ENCODE data around the gene HS3ST3B1.

The HS3ST3B1 gene

DNA sequence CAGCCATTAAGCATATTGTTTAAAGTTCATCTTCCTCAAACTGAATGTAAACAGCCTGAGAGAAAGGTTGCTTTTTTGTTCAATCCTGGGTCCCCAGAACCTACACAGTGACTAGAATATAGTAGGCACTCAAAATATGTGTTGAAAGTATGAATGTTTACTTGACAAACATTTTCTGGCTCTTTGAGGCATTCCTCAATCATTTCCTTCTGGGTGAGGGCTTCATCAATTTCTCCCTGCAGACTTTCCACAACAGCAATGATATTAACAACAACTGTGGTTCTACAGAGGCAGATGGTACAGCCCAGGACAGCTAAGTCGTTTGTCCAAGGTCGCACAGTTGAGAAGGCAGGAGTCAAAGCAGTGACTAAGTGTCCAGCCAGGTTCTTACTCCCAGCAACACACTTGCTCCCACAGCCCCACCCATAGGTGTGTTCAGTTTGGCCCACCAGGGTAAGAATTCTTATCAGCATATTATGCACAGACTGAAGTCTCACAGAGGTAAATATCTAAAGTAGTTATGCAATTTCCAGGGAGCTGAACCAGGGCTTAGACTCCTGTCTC is 61.1 kb downstream of the HS3ST3B1 start:
- Histone ChIP-seq H3K4me1 (ENCODE audit: control insufficient read depth in 1 of 2, insufficient read depth in 2 of 2, low read length in 2 of 2) (no peaks in the 10 kb centered on the region), H3K4me3 (ENCODE audit: low read depth in 1 of 2, low read length in 2 of 2) (no peak overlapping the region), H3K27ac (ENCODE audit: low read length) (no peak overlapping the region), H3K9me3 (ENCODE audit: control insufficient read depth in 1 of 2, low read length in 2 of 2) (no peaks in the 10 kb centered on the region), H3K36me3 (ENCODE audit: control insufficient read depth in 1 of 2, insufficient read depth in 2 of 2, low read length in 2 of 2) (no peaks in the 10 kb centered on the region), H3K27me3 (ENCODE audit: low read depth, low read length) (no peaks in the 10 kb centered on the region)

DNA sequence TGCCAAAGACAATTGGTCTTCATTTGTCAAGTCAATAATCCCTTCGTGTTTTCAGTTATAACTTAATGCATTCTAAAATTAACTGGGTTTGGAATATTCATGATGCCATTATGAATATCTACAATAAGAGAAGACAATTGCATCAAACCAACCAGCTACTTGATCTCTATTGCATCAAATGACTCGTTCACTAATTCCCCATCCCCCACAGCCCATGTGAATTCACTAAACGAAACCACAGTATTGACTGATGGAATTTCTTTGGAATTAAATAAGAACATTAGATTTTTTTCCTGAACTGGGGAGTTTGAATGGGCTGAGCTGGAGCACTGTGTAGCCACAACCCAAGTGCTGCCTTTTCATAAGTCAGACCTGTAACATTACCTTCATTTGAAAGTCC is 65.3 kb downstream of the HS3ST3B1 start:
- no peaks in the 10 kb centered on the region for H3K4me1 ChIP-seq (ENCODE audit: control insufficient read depth in 1 of 2, insufficient read depth in 2 of 2, low read length in 2 of 2)
- H3K9me3 ChIP-seq (ENCODE audit: control insufficient read depth in 1 of 2, low read length in 2 of 2), result no peaks in the 10 kb centered on the region
- H3K4me3 ChIP-seq (ENCODE audit: low read depth in 1 of 2, low read length in 2 of 2), result no peak overlapping the region
- no peaks in the 10 kb centered on the region for H3K36me3 ChIP-seq (ENCODE audit: control insufficient read depth in 1 of 2, insufficient read depth in 2 of 2, low read length in 2 of 2)
- H3K27me3 ChIP-seq (ENCODE audit: low read depth, low read length), result no peaks in the 10 kb centered on the region
- H3K27ac ChIP-seq (ENCODE audit: low read length), result no peak overlapping the region

DNA sequence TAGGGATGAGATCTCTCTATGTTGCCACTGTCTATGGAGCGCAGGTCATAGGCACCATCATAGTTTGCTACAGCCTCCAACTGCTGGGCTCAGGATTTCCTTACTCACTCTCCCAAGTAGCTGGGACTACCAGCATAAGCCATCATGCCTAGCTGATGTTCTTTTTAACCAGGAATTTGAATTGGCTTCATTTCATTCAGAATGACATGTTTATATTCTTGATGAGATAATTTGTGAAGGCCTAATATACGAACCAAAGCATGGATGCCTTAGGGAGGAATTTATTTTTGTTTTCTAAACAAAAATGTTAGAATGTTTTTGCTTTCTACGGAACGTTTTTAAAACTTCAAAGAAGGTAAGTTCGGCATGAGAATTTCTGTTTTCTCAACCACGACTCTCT is 71.6 kb downstream of the HS3ST3B1 start:
- Histone ChIP-seq H3K27me3 (ENCODE audit: low read depth, low read length) (no peaks in the 10 kb centered on the region), H3K9me3 (ENCODE audit: control insufficient read depth in 1 of 2, low read length in 2 of 2) (no peaks in the 10 kb centered on the region), H3K36me3 (ENCODE audit: control insufficient read depth in 1 of 2, insufficient read depth in 2 of 2, low read length in 2 of 2) (no peaks in the 10 kb centered on the region), H3K4me3 (ENCODE audit: low read depth in 1 of 2, low read length in 2 of 2) (no peak overlapping the region), H3K4me1 (ENCODE audit: control insufficient read depth in 1 of 2, insufficient read depth in 2 of 2, low read length in 2 of 2) (no peaks in the 10 kb centered on the region), H3K27ac (ENCODE audit: low read length) (no peak overlapping the region)

DNA sequence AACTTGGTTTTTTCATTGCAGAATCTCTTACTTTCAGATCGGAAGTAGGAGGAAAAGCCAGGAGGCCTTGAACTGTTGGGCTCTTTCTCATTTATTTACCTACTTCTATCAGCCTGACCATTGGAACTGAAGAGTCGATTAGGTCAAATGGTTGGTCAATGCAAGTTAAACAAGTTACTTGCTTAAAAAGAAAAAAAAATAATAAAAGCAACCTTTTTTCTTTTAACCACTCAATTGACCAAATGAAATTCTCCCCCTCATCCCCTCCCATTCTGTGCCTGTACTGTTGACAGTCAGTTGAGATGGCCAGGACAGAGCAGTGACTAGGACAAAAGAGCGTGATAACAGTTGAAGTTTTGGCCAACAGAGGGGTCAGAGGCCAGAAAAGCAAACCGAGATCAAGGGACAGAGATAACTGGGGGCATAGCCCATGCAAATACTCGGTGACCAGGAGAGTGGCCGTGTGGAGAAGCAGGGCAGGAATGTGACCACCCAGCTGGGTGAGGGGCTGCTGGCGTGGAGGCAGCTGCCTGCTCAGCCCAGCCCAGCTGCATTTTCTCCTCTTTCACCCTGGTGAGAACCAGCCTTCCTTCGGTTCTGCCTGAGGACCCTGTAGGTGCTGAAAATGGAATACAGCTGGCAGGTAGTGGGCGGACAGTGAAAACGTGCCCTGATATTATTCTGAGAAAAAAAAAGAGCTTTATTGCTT is 72.2 kb downstream of the HS3ST3B1 start:
- no peaks in the 10 kb centered on the region for H3K9me3 ChIP-seq (ENCODE audit: control insufficient read depth in 1 of 2, low read length in 2 of 2)
- H3K36me3 ChIP-seq (ENCODE audit: control insufficient read depth in 1 of 2, insufficient read depth in 2 of 2, low read length in 2 of 2), result no peaks in the 10 kb centered on the region
- no peak overlapping the region for H3K4me3 ChIP-seq (ENCODE audit: low read depth in 1 of 2, low read length in 2 of 2)
- no peaks in the 10 kb centered on the region for H3K4me1 ChIP-seq (ENCODE audit: control insufficient read depth in 1 of 2, insufficient read depth in 2 of 2, low read length in 2 of 2)
- no peak overlapping the region for H3K27ac ChIP-seq (ENCODE audit: low read length)
- H3K27me3 ChIP-seq (ENCODE audit: low read depth, low read length), result no peaks in the 10 kb centered on the region

DNA sequence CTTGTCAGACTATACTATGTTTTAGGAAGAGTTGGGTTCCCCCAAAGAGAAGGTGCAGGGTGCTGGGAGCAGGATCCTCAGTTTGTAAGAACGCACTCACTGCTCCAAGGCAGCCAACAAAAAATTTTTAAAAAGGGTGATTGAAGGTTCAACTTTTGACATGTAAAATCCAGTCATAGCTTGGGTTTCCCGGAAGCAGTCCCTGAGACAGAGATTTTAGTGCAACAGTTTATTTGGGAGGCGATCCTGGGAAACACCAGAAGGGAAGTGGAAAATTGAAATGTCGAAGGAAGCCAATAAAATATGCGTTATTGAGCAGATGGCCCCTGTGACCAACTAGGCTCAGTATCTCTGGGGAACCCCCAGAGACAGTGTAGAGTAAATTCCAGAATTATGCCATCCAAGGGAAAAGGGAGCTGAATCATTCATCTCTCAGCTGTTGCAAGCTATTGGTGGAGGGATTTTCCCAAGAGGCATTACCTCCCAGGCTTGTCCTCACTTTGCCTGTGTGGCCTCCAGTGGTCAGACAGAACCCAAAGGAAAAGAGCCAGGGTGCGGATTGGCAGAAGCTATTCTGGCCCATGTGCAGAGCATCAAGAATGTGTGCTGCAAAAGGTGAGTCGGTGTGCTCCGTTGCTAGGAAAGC is 72.9 kb downstream of the HS3ST3B1 start:
- Histone ChIP-seq H3K36me3 (ENCODE audit: control insufficient read depth in 1 of 2, insufficient read depth in 2 of 2, low read length in 2 of 2) (no peaks in the 10 kb centered on the region), H3K27ac (ENCODE audit: low read length) (no peak overlapping the region), H3K9me3 (ENCODE audit: control insufficient read depth in 1 of 2, low read length in 2 of 2) (no peaks in the 10 kb centered on the region), H3K4me1 (ENCODE audit: control insufficient read depth in 1 of 2, insufficient read depth in 2 of 2, low read length in 2 of 2) (no peaks in the 10 kb centered on the region), H3K4me3 (ENCODE audit: low read depth in 1 of 2, low read length in 2 of 2) (no peak overlapping the region), H3K27me3 (ENCODE audit: low read depth, low read length) (no peaks in the 10 kb centered on the region)

DNA sequence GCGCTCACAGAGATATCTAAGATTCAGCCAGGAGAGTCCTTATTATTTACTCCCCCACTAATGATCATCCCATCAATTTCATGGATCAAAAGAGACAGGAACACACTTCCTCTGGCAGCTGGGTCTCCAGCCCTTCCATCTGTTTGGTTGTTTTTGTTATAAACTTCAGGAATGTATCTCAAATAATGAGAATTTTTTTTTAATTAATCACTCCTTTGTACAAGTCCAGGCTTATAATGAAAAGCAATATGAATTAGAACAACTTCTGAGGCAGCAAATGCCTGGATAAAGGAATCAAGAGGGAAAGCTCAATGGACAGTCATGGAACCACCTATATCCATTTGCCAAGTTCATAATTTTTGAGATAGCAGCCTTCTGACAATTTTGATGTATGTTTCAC is 73.4 kb downstream of the HS3ST3B1 start:
- no peaks in the 10 kb centered on the region for H3K4me1 ChIP-seq (ENCODE audit: control insufficient read depth in 1 of 2, insufficient read depth in 2 of 2, low read length in 2 of 2)
- H3K27ac ChIP-seq (ENCODE audit: low read length), result no peak overlapping the region
- H3K36me3 ChIP-seq (ENCODE audit: control insufficient read depth in 1 of 2, insufficient read depth in 2 of 2, low read length in 2 of 2), result no peaks in the 10 kb centered on the region
- H3K9me3 ChIP-seq (ENCODE audit: control insufficient read depth in 1 of 2, low read length in 2 of 2), result no peaks in the 10 kb centered on the region
- H3K4me3 ChIP-seq (ENCODE audit: low read depth in 1 of 2, low read length in 2 of 2), result no peak overlapping the region
- H3K27me3 ChIP-seq (ENCODE audit: low read depth, low read length), result no peaks in the 10 kb centered on the region

DNA sequence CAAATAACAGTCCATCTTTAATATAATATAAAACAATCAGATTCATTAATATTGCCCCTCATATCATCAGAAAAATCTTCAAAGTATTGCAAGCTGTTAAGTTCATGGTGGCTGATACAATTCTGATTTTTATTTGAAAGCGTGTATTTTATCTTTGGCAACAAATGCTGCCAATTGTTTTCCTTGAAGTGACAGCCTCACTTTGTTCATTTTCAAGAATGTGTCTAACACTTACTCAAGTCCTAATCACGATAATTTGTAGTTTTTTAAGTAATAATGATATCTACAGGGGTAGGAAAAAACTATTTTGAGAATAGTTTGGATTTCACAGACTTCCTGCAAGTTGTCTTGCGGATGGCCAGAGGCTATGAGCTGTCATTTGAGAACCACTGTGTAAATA is 75.8 kb downstream of the HS3ST3B1 start:
- H3K4me3 ChIP-seq (ENCODE audit: low read depth in 1 of 2, low read length in 2 of 2), result no peak overlapping the region
- no peaks in the 10 kb centered on the region for H3K27me3 ChIP-seq (ENCODE audit: low read depth, low read length)
- no peaks in the 10 kb centered on the region for H3K9me3 ChIP-seq (ENCODE audit: control insufficient read depth in 1 of 2, low read length in 2 of 2)
- no peak overlapping the region for H3K27ac ChIP-seq (ENCODE audit: low read length)
- no peaks in the 10 kb centered on the region for H3K4me1 ChIP-seq (ENCODE audit: control insufficient read depth in 1 of 2, insufficient read depth in 2 of 2, low read length in 2 of 2)
- H3K36me3 ChIP-seq (ENCODE audit: control insufficient read depth in 1 of 2, insufficient read depth in 2 of 2, low read length in 2 of 2), result no peaks in the 10 kb centered on the region

DNA sequence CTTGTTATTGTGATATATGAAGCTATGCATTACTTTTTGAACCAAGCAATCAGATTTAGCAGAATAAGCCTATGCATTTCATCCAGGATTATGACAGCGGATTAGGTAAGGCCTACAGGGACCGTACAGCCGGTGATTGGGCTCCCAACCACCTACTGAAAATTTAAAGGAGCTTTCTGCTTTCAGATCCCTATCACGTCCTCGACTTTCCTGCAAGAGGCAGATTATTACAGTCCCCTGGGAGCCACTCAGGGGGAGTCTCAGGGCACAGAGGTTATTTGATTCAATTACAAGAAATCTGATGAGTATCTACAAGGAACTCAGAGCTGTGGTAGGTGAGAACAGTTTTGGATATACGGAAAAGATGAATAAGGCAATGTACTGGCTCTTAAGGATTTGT is 80.7 kb downstream of the HS3ST3B1 start:
- H3K36me3 ChIP-seq (ENCODE audit: control insufficient read depth in 1 of 2, insufficient read depth in 2 of 2, low read length in 2 of 2), result no peaks in the 10 kb centered on the region

DNA sequence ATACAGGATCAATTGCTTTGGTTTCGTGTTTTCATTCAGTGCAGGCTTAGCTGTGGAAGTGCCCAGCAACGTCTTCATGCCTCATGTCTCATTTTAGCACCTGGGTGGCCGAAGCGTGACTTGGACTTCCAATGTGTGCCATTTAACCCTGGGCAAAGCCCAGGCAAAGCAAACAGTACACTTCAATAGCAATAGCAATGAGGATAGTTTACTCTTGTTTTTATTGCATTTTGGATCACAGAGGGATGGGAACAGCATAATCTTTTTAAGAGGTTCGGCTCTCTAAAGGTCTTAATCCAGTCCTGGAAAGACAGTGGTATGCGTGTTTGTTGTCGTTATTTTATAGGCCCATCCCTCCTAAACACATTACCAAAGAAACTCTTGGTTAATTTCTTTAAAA is 86.2 kb downstream of the HS3ST3B1 start:
- Histone ChIP-seq H3K9me3 (ENCODE audit: control insufficient read depth in 1 of 2, low read length in 2 of 2) (peaks cover 2 to 4% of the 10 kb centered on the region in 2 donors), H3K4me1 (ENCODE audit: control insufficient read depth in 1 of 2, insufficient read depth in 2 of 2, low read length in 2 of 2) (no peaks in the 10 kb centered on the region), H3K27me3 (ENCODE audit: low read depth, low read length) (no peaks in the 10 kb centered on the region), H3K36me3 (ENCODE audit: control insufficient read depth in 1 of 2, insufficient read depth in 2 of 2, low read length in 2 of 2) (no peaks in the 10 kb centered on the region), H3K4me3 (ENCODE audit: low read depth in 1 of 2, low read length in 2 of 2) (no peak overlapping the region), H3K27ac (ENCODE audit: low read length) (no peak overlapping the region)

More for the DNA sequence above, 80.7 kb downstream of the HS3ST3B1 start:
- no peaks in the 10 kb centered on the region for H3K27me3 ChIP-seq (ENCODE audit: low read depth, low read length)
- H3K4me1 ChIP-seq (ENCODE audit: control insufficient read depth in 1 of 2, insufficient read depth in 2 of 2, low read length in 2 of 2), result no peaks in the 10 kb centered on the region
- no peak overlapping the region for H3K4me3 ChIP-seq (ENCODE audit: low read depth in 1 of 2, low read length in 2 of 2)
- H3K9me3 ChIP-seq (ENCODE audit: control insufficient read depth in 1 of 2, low read length in 2 of 2), result no peaks in the 10 kb centered on the region
- H3K27ac ChIP-seq (ENCODE audit: low read length), result no peak overlapping the region

DNA sequence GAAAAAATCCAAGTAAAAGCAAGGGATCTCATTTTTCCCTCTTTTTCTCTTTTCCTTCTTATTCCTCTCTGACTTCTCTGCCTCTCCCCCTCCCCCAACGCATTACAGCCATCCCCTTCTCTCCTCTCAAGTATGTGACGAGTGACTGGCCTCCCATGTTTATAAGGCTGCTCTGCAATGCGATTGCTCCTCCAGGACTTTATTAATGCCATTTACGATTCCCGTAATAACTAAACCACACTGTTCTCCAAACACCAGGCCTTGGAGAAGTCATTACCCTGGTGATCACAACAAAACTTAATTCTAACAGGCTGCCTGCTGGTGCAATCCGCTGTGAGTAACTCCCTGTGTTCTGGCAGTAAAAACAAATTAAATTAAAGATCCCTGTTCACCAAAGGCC is 88.8 kb downstream of the HS3ST3B1 start:
- Histone ChIP-seq H3K27me3 (ENCODE audit: low read depth, low read length) (no peaks in the 10 kb centered on the region), H3K4me3 (ENCODE audit: low read depth in 1 of 2, low read length in 2 of 2) (no peak overlapping the region), H3K27ac (ENCODE audit: low read length) (no peak overlapping the region), H3K36me3 (ENCODE audit: control insufficient read depth in 1 of 2, insufficient read depth in 2 of 2, low read length in 2 of 2) (no peaks in the 10 kb centered on the region), H3K9me3 (ENCODE audit: control insufficient read depth in 1 of 2, low read length in 2 of 2) (peaks cover 2 to 4% of the 10 kb centered on the region in 2 donors), H3K4me1 (ENCODE audit: control insufficient read depth in 1 of 2, insufficient read depth in 2 of 2, low read length in 2 of 2) (no peaks in the 10 kb centered on the region)

DNA sequence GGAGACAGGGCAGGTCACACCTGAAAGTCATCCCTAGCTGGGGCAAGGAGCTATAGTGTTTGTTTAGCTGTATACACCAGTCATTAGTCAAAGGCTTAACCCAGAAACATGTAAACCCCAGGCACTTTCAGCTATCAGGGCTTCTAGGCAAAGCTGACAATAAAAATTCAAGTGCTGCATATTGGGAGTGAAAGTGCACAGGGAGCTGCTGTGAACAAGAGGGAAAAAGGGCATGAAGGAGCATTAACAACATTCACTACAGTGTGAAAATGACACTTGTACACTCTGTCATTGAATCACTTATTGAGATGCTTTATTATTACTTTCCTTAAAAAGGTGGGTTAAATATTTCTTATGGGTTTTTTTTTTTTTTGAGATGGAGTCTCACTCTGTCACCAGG is 92.8 kb downstream of the HS3ST3B1 start:
- H3K27ac ChIP-seq (ENCODE audit: low read length), result no peak overlapping the region
- H3K36me3 ChIP-seq (ENCODE audit: control insufficient read depth in 1 of 2, insufficient read depth in 2 of 2, low read length in 2 of 2), result no peaks in the 10 kb centered on the region
- no peaks in the 10 kb centered on the region for H3K4me1 ChIP-seq (ENCODE audit: control insufficient read depth in 1 of 2, insufficient read depth in 2 of 2, low read length in 2 of 2)
- H3K4me3 ChIP-seq (ENCODE audit: low read depth in 1 of 2, low read length in 2 of 2), result no peak overlapping the region
- peaks cover 2 to 4% of the 10 kb centered on the region in 2 donors for H3K9me3 ChIP-seq (ENCODE audit: control insufficient read depth in 1 of 2, low read length in 2 of 2)
- H3K27me3 ChIP-seq (ENCODE audit: low read depth, low read length), result no peaks in the 10 kb centered on the region
